DMS114 treated with DMSO at 0.1 percent for 48 hours (cell line): Measurements from ENCODE around the gene DCLRE1C.
"Not testable (repeated sequence)": the region's sequence is repeated elsewhere in the genome, so short reads cannot be mapped to it uniquely, and the experiment has no call there.

Experiments
- DNase-seq: peaks from one replicate; lab custom pipeline; 2025; ENCODE audit not compliant: unreplicated experiment; lab: John Stamatoyannopoulos, UW

The DCLRE1C gene

GRCh38 chr10:14889318-14889717, 64.6 kb downstream of the DCLRE1C start:
- DNase-seq: peak; percentile 22

DNA sequence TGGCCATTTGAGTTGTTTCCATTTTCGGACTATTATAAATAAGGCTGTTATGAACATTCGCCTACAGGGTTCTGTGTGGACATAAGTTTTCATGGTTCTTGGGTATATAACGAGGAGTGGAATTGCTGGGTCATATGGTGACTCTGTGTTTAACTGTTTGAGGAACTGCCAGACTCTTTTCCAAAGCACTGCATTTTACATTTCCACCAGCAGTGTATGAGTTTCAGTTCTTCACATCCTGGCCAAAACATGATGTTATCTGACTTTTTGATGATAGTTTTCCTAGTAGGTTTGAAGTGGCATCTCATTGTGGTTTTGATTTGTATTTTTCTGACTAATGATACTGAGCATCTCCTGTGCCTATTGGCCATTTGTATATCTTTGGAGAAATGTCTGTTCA, 69.8 kb downstream of the DCLRE1C start:
- no peak for DNase-seq

GRCh38 chr10:14880229-14880628, 73.7 kb downstream of the DCLRE1C start:
- no peak for DNase-seq

DNA sequence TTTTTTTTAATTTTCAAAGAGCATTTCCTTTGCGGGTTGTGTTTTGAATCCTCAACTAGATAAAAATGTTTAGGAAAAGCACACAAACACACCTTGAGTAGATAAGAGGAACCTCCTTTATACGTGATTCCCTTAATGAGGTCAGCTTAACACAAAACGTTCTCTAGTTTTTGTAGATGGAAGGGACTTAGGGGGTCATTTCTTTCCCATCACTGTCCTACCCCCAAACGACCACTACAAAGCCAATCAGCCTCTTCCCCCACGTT, 74.0 kb downstream of the DCLRE1C start:
- no peak for DNase-seq

- no peak for DNase-seq
Measured at GRCh38 chr10:14879124-14879927, 74.6 kb downstream of the DCLRE1C start.

GRCh38 chr10:14878266-14879123, 75.4 kb downstream of the DCLRE1C start, which contains the start of gene SUV39H2:
Gene SUV39H2, plus strand, starts transcription at chr10:14878866. Its CDS starts 23 bp downstream, at chr10:14878889.
- peak; percentile 85 for DNase-seq

DNA sequence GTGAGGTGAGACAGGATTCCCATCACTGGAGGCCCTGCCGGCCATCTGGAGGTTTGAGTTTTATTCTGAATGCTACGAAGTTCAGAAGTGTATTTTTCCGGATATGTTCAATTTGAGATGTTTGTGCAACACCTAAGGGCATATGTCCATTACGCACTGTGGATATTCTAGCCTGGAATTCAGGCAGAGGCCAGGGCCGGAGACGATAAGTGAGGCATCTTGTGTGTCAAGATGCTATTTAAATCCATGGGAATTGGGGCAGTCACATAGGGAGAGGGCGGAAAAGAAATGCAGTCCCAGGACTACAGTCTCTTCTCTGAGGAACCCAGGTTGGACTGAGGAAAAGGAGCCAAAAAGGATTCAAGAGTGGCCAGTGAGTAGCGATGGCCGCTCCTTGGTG, 77.1 kb downstream of the DCLRE1C start:
- DNase-seq: no peak

- no peak for DNase-seq
Measured at GRCh38 chr10:14875941-14876340, 78.0 kb downstream of the DCLRE1C start.

GRCh38 chr10:14873090-14873760, 80.7 kb downstream of the DCLRE1C start:
- no peak for DNase-seq

- not testable (repeated sequence) for DNase-seq
Measured at GRCh38 chr10:14864871-14865270, 89.0 kb downstream of the DCLRE1C start.

GRCh38 chr10:14864466-14864865, 89.4 kb downstream of the DCLRE1C start:
- DNase-seq: not testable (repeated sequence)

DNA sequence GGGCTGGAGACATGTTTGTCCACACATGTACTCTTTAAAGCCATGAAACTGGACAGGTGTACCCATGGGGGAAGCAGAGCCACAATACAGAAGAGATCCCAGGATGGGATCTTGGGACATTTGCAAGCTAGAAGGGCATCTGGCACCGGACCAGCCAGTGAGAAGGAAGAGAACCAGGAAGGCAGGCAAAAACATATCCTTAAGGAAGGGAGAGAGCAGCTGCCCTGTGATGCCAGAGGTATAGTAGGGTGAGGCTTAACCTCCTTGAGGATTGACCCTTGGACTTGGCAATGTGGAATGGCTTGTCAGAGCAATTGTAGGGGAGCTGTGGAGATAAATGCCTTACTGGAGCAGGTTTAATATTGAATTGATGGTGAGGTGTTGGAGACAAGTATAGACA, 93.1 kb downstream of the DCLRE1C start:
- DNase-seq: no peak

DNA sequence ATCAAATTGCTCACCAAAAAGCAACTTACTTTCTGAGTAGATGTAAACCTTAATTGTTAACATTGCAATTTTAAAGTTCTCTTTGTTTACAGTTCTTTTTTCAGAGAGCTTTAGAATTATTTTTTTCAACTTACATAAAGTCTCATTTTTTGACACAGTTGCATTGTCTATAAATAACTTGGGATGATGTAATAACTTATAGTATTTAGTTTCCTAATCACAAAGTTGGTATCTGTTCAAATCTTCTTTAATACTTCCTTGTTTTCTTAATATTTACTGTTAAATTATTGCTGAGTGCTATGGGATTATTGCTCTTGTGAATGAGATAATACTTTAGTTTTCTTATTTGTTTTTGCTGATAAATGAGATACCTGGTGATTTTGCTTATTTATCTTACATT, 94.1 kb downstream of the DCLRE1C start:
- DNase-seq: no peak

- DNase-seq: no peak
Measured at GRCh38 chr10:14859043-14859442, 94.9 kb downstream of the DCLRE1C start.

GRCh38 chr10:14858338-14858960, 95.4 kb downstream of the DCLRE1C start:
- DNase-seq: no peak

DNA sequence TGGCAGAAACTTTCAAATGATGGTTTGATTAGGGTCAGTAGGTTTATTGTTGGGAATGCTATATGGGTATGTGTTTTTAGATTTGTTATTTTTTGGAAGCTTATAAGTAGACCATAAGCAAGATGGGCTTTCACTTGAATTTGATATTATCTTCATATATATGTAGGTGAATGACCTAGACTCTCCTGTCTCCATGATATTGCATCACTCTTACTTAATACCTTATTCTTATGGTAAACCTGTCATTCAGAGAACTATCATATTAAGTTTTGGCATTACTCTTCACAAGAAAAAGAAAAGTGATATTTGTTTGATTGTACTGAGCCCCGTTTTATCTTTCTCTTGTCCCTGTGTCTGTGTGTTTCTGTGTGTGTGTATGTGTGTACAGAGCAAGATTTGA, 98.4 kb downstream of the DCLRE1C start:
- no peak for DNase-seq

DNA sequence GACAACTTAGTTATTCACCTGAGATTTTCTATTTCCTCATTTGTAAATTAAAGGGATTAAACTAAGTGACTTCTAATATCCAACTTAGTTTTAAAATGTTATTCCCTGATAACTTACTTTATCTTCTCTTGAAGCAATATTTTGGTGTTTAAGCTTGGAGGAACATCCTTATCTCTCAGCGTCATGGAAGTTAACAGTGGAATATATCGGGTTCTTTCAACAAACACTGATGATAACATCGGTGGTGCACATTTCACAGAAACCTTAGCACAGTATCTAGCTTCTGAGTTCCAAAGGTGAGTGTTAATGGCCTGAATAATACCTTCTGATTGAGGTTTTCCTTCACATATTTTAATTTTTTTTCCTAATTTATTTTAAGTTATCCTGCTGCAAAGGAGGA, 101.7 kb downstream of the DCLRE1C start:
- no peak for DNase-seq
